HG02970 (cell line): ENCODE measurements around the gene INKA1.
A peak's percentile ranks its signal among the peaks of the same experiment; 100 is the strongest.

Source experiments
- ATAC-seq: cut with Tn5 transposase; IDR thresholded peaks from one replicate; pipeline ENCODE4 v1.9.1; 2021; ENCODE audit warnings: mild to moderate bottlenecking, moderate library complexity, moderate number of reproducible peaks; ENCODE audit not compliant: unreplicated experiment, low FRiP score

The INKA1 gene

DNA sequence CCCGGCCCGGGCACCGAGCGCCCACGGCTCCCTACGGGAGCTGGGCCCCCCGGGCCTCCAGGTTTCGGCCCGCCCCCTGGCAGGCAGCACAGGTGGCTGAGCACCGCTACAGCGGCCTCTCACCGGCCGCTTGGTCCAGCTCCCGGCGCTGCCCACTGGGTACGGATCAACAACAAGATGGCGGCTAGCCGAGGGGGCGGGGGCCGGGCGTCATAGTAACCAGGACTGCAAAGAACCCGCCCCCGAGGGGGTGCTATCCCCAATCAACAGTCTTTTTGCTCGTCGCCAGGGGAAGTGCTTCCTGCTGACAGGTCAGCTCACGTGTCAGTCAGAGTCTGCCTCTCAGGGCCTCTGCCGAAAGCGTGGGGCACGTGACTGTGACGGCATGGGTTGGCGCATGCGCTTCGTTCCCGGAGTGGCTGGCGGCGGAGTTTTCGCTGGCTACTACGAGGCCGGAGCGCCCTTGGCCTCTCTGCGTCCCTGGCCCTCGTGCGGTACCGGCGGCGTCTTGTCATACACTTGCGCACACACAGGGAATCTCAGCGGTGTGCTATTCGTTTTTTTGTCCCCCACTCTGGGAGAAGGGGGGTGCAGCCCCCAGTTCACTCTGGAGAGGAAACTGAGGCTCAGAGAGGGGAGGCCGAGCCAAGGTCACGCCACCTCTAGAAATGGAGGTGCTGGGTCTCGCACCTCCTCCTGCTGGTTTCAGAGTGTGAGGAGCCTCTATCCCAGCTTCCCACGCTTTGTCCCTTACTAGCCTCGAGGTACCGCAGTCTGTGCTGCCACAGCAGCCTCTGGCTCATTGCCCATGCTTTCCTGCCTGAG lies 16.5 kb upstream of the INKA1 start, which contains the start of gene IP6K1:
Gene IP6K1, minus strand, starts transcription at position 186 of the 825 bp plus-strand sequence. CDS start 38,502 bp downstream, outside the sequence.
- ATAC-seq = peak; percentile 92

DNA sequence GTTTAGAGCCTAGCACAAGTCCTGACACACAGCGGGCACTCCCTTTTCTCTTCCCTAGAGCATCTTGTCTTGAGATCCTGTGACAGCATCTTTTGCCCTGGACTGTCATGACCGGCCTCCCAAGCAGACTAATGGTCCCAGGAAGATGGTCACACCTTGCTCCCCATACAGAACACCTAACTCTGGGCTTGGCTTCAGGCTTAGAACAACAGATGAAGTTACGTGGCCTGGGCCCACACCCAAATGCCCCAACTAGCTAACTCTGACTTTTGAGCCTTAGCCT lies 15.9 kb upstream of the INKA1 start:
- no peak for ATAC-seq

DNA sequence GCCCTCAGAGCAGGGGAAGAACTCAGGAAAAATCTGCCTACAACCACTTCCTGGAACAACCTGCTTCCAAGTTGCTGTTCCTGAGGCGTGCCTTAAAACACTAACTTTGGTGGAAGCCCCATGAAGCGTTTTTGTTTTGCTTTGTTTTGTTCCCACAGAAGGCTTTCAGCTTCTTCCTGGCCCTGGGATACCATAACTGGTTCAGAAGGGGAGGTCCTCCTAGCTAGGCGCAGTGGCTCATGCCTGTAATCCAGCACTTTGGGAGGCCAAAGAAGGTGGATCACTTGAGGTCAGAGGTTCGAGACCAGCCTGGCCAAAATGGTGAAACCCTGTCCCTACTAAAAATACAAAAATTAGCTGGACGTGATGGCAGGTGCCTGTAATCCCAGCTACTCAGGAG lies 15.5 kb upstream of the INKA1 start:
- no peak for ATAC-seq

DNA sequence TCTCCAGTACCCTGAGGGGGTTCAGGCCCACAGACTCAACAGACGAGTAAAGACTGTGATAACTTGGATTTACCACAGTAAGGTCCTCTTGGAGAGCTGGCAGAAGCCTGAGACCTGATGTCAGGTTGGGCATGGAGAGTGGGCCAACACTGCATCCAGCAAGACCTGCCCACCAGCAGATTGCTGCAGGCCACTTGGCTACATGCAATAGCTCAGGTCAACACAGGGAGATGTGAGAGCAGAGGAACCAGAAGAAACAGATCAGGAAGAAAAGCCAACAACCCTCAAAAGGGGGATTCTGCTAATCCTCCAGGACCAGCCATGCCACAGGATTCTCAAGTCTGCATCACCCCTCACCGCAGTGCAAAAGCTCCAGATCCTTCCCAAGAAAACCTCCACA lies 15.0 kb upstream of the INKA1 start:
- ATAC-seq = no peak

DNA sequence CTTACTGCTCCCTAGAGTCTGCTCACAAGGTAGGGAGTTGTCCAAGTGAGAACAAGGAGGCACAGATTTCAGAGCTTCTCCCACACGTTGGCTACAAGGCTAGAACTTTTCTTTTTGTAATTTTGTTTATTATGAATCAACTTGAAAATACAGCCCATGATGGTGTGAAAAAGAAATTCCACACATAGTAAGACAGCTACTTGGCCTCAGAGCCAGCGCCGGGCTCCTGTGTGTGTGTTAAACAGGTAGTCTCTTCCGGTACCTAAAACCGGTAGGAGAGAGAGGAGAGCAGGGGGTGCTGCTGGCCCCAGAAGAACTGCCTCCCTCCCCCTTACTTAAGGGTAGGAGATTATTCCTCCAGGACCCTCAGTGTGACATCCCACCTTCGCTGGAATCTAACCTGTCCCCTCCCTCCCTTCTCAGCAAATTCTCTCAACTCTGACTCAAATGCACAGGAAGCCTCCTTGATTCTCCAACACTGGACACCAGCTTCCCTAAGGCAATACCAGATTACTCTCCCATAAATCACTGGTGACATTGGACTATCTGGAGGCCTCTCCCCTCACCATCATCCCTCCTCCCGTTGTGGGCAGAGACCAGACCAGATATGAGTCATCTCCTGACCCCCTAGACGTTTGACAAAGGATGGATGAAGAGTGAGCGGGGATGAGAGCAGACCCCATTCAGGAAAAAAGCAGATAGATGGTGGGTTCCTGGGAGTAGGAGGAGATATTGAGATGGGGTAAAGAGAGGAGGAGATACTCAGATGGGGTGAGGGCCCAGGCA lies 12.2 kb upstream of the INKA1 start:
- no peak for ATAC-seq

DNA sequence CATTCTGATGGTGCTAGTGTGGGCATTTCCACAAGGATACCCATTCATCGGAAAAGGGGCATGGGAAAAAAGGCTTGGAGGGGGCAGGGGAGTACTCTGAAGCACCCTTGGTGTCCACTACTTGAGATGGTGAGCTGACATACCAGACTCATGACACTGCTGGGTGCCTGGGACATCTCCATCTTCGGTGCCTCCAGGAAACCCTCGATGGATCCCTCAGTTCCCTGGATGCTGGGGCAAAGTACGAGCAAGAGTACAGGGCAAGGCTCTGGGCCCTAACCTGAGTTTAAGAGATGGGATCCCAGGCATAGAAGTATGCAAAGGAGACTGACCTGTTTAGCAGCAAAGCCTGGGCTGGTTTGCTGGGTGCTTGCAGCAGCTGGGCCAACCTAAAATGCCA lies 11.5 kb upstream of the INKA1 start:
- ATAC-seq = no peak

DNA sequence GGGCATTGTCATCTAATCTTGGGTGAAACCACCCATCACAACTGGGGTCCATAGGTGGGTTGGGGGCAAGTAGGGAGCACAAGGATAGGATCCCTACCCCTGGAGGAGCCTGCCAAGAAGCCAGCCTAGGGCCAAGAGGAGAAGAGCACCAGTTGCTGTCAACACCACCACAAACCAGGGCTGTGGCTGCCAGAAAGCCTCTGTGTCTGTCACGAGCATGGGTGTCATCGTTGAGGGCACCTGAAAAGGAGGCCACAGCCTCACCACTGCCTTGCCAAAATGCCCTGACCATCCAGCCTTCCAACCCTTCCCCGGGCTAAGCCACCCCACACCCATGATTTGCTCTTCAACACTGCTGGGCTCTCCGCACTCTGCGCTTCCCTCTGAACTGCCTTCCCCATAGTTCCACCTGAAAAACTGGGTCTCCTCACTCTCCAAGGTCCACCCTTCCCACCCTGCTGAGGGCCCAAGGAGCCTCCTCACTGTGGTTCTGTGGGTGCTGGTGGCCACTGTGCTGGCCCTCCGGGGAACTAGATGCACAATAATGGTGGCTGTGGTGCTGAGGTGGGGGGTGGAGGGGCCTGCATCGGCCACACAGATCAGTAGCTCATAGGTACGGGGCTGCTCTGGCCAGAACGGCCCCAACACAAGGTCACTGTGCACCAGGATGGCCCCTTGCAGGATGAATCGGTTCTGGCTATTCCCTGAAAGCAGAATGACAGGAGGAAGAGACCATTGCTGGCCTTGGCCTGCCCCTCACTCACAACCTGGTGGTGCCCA lies 10.5 kb upstream of the INKA1 start:
- no peak for ATAC-seq

DNA sequence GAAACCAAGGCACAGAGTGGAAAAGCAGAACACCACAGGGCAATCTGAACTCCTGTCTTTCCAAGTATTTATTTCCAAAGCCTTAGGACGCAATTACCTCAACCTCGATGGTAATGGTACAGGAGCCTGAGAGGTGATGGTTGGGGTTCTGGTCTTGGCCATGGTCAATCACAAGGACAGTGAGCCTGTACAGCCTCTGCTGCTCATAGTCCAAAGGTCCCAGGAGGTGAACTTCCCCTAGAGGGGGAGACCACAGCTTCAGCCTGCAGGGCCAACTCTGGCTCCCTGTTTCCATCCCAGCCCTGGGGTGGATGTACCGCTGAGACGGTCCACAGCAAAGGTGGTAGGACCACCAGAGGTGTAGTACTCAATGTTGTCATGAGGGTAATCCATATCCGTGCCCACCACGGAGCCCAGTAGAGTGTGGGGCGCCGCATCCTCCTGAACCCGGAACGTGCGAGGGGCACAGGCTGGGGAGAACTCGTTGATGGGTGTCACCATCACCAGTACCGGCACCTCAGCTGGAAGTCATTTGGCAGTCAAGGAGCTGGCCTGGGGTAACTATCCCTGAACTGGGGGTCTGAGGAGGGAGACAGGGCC lies 9.5 kb upstream of the INKA1 start:
- ATAC-seq = no peak

DNA sequence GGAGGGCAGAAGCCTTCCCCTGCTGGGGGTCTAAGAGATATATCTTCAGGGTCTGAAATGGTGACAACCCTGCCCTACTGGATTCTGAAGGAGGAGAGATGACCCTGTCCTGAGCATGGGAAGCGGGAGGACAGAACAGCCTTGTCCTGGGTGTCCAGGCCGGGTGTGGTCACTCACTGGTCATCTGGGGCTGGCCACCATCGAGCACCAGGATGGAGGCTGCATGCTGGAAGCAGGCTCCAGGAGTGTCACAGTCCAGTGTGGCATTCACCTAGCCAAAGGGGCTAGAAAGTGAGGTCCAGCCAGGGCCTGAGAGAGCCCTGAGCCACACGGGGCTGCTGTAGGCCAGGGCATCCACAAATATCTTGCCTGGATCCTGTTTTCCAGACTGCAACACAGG lies 8.6 kb upstream of the INKA1 start:
- ATAC-seq = no peak

DNA sequence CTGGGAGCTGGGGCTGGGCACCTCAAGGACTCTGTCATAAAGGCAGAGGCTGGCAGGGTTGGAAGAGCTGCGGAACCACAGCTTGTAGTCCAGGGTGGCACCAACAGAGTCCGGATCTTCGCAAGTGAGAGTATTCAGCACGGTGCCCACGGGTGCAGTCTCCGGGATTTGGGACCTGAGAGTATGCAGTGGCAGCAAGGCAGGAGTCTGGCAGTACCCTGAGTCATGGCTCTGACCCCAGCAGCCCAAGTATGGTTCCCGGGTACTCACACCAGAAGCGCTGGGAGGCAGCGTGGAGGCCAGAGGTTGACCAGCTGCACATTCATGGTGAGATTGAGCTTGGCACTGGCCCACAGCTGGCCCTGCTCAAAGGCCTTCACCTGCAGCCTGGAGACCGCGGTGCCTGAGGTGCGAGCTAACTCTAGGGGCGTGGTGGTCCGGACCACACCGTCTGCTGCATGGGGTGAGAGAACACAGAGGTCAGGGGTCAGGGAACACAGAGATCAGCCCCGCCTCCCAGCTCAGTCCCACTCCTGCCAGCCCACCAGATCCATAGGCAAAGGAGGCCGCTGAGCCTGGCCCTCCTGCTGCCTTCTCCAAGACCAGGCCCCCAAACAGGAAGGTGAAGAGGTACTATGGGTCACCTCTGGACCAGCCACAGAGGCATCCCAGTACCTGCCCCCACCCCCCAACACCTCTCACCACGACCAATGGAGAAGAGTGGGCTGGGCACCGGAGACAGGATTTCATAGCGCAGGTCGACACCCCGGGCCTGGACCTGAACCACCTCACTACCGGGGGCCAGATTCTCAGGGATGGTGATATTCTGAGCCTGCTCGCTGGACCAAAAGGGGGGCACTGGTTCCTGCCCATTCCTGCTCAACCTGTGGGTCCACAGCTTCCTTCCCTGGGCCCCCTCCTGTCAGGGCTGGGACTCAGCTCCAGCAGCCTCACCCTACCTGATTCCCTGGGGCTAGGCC lies 7.8 kb upstream of the INKA1 start:
- no peak for ATAC-seq

DNA sequence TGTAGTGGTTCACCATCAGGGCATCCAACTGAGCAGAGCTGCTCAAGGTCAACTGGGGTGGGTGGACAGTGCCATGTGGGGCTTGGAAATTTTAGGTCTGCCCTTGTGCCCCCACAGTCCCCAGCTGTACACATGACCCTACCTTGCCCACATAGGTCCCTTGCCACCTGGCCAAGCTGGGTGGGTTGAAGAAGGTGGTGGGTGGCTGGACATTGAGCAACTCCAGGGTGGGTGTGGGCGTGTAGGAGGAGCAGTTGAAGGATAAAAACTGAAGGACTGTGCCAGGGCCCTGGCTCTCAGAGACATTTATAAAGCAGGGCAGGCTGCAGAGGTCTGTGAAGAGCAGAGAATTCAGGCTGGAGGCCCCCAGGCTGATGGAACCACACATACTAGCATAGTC lies 4.0 kb upstream of the INKA1 start:
- ATAC-seq = no peak

DNA sequence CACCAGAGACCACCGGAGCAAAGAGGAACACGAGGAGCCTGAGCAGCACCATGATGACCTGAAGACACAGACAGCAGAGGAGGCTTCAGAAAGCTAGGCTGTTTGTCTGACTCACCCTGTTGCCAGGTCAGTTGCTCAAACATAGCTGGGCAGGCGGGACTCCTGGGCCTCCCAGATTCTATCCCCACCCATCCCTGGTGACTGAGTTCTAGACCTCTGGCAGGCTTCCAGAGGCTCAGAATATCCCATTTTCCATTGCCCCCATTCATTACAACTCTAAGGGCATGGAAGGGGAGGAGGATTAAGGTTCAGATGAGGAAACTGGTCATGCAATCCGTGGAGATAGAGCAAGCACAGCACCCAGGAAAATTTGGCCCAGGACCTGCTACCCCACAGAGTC lies 3.3 kb upstream of the INKA1 start, which contains the start of gene CDHR4:
Gene CDHR4, minus strand, starts transcription at position 113 of the 400 bp plus-strand sequence. Its CDS starts 61 bp downstream, at position 52.
- no peak for ATAC-seq

DNA sequence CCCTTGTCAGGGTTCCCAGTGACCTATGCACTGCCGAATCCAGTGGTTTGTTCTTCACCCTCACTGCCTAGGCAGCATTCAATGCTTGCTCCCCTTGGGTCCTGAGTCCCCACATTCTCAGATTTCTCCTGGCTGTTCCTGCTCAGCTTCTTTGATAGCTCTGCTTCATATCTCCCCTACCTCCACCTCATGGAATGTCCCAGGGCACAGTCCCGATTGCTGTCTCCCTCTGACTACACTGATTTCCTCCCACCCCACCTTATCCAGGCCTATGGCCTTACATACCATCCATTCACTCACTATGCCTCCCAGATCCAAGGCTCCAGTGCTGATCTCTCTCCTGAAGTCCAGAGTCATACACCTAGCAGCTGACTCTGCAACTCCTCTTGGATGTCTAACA lies 1.9 kb upstream of the INKA1 start:
- no peak for ATAC-seq

DNA sequence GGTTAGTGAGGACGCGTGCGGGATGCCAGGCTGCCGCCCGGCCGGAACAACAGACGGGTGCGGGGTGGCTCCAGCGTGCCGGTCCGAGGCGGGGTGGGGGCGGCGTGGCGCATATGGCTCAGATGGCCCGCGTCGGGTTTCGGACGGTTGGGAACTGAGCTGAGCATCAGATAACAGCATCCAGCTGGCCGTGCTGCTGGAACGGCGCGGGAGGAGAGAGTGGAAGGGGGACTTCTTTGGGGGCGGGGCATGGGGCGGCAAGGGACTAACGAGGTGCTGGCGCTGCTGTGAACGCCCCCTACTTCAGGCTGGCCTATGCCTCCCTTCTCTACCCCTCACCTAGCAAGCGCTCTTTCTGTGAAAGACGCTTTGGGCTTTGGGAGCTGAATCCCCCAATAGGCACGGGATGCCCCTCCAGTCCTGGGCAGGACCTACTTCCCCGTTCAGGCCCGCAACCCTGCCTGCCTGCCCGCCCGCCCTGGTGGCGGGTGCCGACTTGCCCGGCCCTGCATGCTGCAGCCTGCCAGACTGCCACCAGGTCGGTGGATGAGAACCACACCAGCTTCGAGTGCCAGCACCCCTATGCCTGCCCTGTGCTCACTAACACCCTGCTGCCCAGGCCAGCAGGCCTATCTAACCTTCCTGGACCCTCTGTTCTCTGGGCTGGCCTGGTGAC lies 542 bp downstream of the INKA1 start:
- peak; percentile 9 for ATAC-seq

DNA sequence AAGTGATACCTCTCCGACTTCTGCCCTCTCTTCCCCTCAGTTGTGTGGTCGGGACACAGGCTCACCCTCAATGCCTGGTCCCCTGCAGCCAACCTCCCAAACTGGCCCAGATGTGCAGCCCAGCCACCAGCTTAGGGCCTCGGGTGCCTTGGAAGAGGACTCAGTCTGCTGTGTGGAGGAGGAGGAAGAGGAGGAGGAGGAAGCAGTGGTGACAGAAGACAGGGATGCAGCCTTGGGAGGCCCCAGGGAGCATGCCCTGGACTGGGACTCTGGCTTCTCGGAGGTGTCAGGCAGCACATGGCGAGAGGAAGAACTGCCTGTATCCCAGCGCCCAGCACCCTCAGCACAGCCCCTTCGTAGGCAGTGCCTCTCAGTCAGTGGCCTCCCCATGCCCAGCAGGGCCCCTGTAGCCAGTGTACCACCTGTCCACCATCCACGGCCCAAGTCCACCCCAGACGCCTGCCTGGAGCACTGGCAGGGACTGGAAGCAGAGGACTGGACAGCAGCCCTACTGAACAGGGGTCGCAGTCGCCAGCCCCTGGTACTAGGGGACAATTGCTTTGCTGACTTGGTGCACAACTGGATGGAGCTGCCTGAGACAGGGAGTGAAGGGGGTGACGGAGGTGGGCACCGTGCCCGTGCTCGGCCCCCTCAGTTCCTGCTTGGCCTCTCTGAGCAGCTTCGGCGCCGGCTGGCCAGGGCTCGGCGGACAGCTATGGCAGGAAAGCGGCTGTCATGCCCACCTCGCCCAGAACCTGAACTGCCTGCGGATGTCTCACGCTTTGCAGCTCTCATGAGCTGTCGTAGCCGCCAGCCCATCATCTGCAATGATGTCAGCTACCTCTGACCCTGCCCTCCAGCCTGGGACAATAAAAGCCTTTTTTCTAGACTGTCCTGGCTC lies 1.3 kb downstream of the INKA1 start:
- ATAC-seq = no peak

DNA sequence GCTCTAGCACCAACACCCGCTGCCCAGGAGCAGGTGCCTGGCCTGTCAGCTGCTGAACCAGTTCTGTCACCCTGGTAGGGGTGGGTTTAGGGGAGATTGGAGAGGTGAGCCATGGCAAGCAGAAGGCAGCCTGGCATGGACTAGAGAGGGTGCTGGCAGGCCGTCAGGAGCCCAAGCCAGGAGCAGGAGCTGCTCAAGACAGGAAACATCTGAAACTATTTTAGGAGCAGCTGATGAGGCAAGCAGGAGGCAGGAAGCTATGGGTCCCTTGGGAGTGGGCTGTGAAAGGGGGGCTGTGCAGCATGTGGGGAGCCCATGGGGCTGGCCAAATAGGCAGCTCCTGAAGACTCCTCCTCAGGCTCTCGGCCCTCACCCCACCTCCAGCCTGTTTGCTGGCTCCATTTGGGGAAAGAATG lies 2.3 kb downstream of the INKA1 start:
- no peak for ATAC-seq

DNA sequence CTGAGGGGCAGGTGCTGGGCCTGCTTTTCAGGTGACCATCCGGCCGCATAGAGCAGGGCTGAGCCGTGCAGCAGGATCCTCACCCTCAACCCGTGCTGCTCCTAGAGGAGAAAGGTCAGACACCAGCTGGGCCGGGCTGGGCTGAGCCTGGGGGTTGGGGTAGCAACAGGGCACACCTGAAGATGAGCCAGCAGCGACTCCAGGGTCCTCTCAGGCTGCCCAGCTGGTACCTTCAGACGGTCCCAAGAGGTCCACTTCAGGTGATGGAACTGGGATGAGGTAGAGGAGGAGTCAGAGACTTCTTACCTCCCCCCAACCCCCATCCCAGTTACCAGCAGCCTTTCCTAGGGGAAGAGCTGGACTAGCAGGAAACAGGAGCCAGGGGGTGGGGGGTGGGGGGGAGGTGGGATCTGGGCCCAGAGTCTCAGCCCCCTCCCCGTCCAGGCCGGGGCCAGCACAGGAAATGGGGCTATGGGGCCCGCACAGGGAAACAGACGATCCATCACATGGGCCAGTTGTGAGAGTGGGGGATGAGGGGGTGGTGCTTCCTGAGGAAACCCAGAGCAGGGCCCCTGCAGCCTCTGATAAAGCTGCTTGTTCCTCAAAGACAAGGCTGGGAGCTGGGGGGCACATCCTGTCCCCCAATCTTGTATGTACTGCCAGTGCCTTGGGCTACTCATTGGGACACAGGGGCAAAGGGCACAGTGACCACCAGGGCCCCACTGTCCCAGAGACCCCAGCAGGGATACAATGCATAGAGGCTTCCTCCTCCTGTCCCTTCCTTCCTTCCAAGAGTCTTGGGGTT lies 3.0 kb downstream of the INKA1 start:
- ATAC-seq = no peak
